HG03025 (cell line): ENCODE measurements around the gene RELN.
"Not testable (repeated sequence)": the region's sequence is repeated elsewhere in the genome, so short reads cannot be mapped to it uniquely, and the experiment has no call there.

Experiments
- ATAC-seq: cut with Tn5 transposase; IDR thresholded peaks from one replicate; pipeline ENCODE4 v1.9.1; 2021; ENCODE audit warnings: mild to moderate bottlenecking, moderate library complexity; ENCODE audit not compliant: unreplicated experiment, low FRiP score

Gene RELN

DNA sequence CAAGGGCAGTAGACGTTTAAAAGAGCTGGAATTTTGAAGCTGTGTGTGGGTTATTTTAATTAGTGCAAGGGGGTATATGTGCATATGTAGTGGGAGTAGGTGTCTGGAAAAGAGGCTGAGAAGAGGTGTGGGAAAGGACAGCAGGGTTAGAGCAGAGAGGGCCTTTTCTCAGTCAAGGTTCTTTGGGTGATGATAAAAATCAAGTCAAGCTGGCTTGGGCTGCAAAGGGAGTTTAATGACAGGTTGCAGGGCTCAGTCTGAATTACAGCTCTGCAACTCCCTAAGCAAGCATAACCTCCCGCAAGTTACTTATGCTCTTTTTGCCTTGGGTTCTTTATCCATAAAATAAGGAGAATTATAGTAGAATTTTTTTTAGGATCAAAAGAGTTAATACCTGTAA lies 83.5 kb downstream of the RELN start:
- ATAC-seq, result no peak

DNA sequence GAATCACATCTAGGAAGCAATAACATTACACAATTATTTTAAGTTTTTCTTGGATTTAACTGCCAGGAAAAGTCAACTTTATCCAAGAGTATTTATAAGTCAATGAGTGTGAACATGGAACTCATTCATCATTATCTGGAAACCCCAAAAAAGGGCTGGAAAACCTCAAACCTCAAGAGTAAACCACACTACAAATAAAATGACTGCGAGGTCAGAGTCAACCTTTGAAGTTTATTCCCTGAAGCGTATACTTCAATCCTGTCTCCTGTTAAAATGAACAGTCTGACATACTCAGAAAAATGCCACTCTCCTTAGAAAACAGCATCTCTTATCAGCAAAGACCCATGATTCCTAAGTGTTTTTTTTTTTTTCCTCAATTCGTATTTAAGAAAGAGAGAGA lies 86.5 kb downstream of the RELN start:
- ATAC-seq, result no peak

DNA sequence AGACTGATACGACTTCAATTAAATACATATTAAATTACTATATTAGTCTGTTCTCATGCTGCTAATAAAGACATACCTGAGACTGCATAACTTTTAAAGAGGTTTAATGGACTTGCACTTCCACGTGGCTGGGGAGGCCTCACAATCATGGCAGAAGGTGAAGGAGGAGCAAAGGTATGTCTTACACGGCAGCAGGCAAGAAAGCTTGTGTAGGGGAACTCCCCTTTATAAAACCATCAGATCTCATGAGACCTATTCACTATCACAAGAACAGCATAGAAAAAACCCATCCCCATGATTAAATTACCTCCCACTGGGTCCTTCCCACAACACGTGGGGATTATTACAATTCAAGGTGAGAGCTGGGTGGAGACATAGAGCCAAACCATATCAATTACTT lies 92.6 kb downstream of the RELN start:
- ATAC-seq, result not testable (repeated sequence)

DNA sequence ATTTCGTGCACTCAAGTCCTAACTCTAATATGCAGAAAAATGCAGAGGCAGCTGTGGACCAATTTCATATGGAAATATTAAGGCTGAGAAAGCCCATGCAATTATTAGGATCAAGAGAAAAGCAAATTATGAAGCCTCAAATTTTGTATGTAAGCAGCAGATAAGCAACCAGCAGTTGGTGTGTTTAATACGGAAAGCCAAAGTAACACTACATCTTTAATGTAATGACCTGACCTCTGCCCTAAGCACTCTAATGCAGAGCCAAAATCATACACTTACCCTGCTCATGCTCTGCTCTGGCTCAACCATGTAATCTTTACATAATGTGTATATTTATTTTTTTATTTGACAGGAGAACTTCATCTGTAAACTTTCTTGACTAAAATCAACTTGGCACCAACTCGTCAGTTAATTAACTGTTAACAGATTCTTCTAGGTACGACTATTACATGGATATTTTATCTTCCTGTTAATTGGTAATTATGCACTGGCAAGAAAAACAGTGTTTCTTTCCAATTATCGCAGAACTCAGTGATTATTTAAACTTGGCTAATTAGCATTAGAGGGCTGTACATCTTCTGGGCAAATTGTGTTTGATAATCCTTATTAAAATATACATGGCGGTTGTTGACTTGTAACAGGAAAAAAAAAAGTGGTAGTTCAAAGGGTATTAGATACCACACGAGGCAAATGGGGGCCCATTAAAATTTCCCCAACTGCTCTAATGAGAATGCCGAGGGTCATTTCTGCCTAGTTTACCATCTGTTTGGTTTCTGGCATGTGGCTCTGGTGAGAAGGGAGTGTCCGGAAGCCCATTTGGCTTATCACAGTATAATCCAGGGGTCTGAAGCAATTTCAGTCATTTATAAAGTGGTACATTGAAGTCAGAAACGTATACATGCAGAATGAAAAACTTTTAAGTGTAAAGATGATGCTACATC lies 94.5 kb downstream of the RELN start:
- no peak for ATAC-seq

DNA sequence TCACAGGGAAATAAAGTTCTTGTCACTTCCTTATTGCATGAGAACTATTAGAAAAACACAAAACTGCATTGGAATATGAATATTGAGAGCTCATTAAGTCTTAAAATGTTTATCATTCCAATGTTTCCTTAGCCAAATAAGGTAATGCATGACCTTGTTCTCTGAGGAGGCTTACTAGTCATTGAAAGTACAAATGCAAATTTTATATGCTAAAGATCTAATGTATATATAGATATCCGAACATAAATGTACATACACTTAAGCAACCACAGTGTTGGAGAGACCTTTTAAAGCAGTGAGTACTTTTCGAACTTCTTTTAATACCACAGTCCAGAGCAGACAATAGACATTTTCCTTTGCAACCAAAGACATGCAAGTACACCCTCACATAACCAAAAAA lies 96.1 kb downstream of the RELN start:
- no peak for ATAC-seq

DNA sequence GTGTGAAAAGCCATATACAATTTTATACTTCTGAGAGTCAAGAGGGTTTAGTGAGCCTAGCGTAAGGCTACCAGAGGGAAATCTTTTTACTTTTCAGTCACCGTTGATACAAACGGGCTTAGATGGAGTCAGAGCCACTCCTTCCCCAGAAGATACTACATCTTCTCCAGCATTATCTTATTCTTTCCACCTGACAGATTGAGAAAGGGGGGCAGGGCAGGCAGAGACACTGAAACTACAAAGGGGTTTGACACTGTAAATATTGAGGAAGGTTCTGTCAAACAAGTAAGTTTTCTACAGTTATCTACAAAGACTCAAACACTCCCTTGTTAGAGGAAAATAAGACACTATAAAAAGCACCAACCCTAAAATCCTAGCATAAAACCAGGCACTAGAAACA lies 100.0 kb downstream of the RELN start:
- no peak for ATAC-seq

DNA sequence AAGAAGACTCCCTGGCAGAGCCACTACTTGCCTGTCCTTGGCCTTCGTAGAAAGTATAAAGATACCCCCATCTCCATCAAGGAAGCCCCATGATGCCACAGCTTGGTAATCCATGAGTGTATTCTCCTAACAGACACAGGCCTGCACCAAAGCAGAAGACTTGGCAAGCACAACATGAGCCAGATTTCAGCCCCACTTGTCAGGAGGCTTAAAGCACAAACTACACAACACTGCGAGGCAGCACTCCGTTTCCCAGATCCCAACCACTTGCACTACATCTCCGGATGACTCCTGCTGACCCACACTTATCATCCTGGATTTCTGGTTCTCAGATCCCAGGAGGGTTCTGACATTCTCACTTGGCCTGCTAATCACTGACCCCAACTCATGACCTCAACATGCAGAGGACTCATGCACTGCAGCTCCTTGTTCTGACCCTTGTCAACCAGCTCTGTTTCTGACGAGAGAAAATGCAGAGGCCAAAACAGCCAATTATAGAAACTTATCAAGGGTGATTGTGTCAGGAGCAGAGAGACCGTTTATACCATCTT lies 100.8 kb downstream of the RELN start:
- ATAC-seq, result no peak

DNA sequence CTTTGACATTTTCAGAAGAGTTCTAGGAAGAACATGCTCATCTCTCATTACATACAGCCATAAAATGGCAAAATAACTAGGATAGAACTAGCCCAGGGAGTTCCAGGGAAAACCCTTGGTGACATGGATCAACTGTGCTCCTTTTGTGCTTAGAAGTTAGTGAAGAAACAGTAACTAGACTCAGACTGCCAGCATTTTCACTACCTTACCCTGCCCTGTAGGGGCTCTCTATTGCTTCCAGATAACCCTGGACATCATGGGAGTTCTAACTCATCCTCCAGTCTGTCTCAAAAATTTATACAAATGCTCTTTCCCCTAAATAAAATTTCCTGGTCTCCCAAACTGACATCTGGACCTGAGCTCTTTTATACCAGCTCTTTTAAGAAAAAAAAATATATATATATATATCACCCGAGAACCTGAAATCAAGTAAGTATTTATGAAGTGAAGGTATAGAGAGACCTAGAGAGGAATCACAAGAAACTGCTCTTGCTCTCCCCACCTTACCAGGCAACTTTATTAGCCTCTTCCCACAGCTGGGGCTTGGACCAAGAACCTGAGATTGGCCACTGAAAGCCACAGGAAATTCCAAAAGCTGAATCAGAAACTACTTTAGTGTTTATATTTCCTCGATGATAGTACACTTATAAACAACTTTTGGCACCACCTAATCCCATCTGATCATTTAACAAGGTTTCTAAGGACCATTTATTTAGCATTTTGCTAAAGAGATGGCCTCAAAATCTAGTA lies 101.4 kb downstream of the RELN start:
- ATAC-seq, result no peak

DNA sequence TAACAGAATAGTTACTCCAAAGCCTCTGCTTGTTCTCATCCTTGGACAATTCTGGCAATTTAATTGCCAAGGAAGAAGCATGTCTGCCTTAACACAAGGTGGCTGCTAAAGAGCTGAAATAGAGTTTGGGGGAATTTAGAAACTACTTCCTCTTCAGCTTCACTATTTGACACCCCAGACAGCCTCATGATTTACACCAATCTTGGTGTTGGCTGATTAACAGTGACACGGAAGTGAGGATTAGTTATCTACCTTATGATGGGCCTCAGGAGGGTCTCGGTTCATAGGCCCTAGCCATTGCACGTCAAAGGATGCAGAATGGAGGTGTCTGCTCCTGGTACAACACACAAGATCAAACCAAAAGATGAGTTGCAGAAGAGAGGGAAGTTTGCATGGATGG lies 102.4 kb downstream of the RELN start:
- no peak for ATAC-seq

DNA sequence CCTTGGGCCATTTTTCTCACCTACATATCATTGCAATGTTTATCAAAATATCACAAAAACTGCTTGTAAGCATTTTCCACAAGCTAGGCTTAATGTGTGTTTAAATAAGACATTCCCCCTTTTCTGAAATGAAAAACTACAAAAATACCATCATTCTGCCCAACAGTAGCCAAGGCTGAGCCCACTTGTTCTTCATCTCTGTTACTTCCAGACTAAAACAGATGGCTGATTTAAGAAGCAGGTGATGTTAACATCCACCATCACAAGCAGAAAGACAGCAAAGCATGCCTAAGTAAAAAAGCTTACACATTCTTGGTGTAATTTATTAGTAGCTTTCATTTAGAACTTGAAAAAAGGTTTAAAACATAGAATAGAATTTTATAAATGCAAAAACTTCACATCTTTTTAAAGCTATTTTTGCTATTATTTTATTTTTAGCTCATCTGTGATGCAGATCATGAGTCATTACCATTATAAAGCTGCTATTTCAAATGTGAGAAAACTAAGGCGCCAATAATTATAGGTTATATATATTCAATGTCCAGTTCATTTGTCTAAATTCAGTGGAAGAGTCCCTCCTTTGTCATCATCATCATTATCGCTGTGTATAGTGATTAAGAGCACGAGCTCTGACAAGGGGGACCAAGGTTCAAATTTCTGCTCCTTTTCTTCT lies 109.4 kb downstream of the RELN start:
- ATAC-seq, result no peak

DNA sequence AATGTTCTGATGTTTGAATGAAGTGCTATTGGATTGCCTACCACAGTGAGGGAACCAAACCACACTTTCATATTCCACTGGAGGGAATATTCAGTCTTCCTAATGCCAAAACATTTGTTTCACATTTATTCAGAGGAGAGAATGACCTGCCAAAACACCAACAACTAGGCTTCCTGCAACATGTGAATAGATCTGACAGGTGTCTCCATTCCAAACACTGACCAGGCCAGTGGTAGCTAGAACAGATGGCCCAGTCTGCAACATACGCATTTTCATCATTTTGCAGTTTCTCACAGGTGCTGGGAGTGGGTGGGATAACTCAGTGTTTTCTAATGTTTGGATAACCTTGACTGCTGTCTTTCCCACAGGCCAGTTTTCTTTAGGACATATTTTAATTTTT lies 110.0 kb downstream of the RELN start:
- ATAC-seq, result no peak

DNA sequence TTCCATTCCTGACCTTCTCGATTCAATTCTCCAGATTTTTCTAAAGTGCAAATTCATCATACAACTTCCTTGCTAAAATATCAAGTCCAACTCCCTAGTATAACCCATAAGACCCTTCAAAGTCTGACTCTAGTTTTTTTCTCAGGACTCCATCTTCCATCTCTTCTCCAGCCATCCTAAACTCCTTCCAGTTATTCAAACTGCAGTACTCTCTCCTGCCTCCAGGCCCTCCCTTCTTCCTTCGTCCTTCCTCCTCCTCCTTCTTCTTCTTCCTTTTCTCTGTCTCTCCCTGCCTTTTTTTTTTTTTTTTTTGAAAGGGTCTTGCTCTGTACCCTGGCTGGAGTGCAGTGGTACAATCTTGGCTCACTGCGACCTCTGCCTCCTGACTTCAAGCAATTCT lies 111.9 kb downstream of the RELN start:
- no peak for ATAC-seq

DNA sequence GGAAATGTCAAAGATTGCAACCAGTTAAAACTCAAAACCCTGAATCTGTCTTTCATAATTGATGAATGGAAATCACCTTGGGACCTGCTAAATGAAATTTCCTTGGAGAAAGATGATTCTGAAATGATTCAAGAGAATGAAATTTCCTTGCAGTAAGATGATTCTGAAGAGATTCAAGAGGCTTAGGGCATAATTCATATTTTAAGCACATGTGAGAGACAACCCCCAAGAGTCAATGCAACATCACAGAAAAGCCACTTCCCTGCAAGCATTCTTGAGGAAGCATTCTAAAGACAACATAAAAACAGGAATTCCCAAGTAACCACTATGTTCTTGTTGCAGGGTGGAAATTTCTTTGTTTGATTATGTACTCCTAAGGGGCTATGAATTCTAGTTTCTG lies 113.7 kb downstream of the RELN start:
- no peak for ATAC-seq

DNA sequence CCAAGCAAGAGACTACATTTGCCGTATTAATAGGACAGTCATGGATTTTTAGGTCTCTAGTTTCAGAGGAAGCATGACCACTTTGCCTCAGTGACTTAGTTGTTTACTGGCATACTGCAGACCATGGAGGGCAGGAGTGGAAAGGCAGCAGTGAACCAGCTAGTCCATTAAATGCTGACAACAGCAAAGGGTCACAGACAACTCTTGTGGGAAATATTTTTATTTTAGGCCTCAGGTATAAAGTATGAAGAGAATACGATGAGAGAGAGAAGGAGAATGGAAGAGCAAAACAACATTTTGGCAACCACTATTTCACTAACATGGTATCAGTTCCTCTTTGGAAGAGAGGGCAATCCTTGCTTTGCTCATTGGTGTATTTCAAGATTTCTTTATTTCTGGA lies 118.0 kb downstream of the RELN start:
- ATAC-seq, result no peak

DNA sequence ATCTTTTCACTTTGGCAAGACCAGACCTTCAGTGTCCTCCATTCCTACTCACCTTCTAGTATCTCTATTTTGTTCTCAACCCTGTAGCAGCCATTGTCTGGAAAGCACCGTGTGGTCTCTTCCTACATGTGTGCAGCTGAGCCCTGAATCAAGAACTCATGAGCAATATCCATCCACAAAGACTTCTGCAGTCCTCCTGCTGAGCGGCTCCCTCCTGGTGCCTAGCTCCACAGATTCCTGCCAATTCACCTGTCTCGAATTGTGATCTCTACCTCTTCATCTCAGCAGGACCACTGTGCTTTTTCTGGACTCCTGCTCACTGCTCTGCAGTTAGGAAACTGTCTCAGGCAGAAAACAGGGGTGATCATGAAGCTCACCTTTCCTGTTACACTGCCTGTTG lies 118.8 kb downstream of the RELN start:
- ATAC-seq, result no peak

DNA sequence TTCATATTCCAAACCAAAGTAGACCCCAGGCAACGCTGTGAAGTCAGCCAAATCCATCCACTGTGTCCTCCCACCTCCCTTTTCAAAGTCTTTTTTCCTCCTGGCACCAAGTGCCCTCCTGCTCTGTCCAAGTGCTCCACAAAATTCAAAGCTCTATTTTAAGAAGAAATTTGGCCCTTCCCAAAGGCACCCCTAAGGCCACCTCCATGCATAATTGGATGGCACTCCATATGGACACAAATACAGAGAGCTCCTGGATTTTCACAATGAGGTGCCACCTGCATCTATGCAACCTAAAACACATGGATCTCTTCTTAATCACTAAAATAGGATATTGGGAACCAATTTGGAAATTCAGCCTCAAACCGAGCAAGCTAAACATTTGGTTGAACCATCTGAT lies 121.6 kb downstream of the RELN start:
- no peak for ATAC-seq

DNA sequence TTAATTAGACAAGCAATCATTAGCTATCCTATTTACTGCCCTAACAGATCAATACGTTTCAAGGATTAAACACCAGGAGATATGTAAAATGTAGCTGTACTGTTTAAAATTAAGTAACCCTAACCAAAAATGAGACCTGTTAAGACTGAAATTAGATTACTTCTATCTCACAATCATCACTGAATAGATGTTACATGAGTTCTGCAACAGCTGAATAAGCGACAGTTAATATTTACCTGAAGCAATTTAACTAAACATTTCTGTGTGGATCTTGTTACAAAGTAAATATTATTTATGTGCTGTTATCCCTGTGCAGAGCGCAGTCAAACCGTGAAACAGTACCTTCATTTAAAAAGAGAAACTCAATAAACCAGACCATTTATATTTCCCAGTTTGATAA lies 122.5 kb downstream of the RELN start:
- ATAC-seq, result no peak

DNA sequence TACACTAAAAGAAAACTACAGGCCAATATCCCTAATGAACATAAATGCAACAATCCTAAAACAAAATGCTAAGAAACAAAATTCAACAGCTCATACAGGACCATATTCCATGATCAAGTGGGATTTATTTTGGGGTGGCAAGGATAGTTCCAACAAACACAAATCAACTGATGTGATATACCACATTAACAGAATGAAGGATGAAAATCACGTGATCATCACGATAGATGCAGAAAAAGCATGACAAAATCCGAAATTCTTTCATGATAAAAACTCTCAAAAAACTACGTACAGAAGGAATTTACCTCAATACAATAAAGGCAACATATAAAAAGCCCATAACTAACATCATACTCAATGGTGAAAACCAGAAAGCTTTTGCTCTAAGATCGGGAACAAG lies 124.0 kb downstream of the RELN start:
- ATAC-seq, result no peak

DNA sequence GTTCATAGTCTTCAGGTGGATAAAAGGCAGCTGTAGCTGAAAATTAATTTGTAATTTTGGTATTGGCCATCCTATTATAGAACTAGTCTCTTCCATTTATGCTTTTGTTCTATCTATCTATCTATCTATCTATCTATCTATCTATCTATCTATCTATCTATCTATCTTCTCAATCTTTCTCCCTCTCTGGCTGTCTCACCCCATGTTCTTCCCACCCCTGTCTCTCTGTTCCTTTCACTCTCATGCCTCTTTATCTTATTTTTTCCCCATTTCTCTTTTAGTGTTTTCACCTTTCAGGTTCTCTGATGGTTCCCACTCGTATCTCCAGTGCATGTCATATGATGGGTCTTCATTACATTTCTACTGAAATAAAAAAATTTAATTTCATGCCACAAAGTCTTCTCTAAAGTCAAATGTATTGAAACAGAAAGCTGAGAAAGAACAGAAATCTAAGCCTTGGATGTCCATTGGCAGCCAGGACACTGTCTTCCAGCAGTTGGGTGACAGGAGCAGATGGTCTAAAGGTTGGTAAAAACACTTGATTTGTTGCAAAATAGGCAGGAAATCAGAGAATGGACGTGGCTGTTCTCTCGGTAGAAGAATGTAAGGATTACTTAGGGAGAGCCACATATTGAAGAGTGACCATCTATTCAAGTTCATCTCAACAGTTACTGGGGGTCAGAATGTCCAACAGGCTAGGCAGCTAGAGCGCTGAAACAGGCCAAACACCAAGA lies 127.0 kb downstream of the RELN start:
- ATAC-seq, result no peak

DNA sequence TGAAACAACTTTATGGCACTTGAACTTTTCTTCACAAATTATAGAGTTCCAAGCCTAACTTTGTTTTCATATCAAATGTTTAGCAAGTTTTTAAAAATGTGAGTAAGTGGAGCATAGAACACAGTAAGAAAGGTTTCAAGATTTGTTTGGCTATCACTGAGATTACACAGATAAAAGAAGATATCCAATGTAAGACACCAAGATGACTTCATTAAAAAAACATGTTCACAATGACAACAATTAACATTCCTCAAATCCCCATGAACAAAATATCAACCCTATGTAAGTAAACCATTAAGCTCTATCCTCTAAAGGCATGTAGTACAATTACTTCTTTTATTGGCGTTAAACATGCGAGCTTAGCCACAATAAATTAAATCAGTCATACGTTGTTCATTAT lies 129.7 kb downstream of the RELN start:
- ATAC-seq, result no peak
